ENCODE measurements around the gene BRINP3. TPM values are rescaled to one million over a fixed set of nuclear protein-coding genes. Genes with fewer than 3 reads are reported as not detected.

Gene BRINP3
- total RNA-seq, 1 donor from 2014 or later = 0.77 TPM

DNA sequence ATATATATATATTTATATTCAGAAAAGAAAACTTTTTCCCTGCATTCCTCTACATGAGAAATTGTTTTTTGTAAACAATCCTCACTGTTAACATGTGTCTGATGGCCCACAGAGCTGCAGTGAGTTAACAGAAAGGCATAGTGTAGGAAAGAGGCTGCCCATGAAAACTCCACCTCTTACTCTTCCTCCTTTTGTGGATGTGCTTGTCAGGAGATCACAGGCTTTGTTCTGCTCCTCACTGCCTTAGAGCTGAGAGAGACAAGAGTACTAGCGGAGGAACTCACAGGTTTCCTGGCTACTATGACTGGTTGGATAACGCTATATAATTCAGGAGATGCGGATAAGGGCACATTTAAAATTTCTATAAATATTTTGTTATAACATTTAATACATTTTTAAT is 200.6 kb downstream of the BRINP3 start:
- TF ChIP-seq, protein P1, sequence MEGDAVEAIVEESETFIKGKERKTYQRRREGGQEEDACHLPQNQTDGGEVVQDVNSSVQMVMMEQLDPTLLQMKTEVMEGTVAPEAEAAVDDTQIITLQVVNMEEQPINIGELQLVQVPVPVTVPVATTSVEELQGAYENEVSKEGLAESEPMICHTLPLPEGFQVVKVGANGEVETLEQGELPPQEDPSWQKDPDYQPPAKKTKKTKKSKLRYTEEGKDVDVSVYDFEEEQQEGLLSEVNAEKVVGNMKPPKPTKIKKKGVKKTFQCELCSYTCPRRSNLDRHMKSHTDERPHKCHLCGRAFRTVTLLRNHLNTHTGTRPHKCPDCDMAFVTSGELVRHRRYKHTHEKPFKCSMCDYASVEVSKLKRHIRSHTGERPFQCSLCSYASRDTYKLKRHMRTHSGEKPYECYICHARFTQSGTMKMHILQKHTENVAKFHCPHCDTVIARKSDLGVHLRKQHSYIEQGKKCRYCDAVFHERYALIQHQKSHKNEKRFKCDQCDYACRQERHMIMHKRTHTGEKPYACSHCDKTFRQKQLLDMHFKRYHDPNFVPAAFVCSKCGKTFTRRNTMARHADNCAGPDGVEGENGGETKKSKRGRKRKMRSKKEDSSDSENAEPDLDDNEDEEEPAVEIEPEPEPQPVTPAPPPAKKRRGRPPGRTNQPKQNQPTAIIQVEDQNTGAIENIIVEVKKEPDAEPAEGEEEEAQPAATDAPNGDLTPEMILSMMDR (conservative IDR thresholded peaks at IDR 0.05) = no peak
- peak overlapping the region; percentile 10 for H3K27ac Mint-ChIP-seq (ENCODE audit: unreplicated experiment)
- H3K4me3 Mint-ChIP-seq = no peak overlapping the region
- no peaks in the 10 kb centered on the region for H3K9me3 Mint-ChIP-seq
- no peaks in the 10 kb centered on the region for H3K36me3 Mint-ChIP-seq (ENCODE audit: low read depth)
- DNase-seq (ENCODE audit: low read depth, low spot score) = no peak
- H3K27me3 Mint-ChIP-seq (ENCODE audit: low read depth) = peaks cover 5% of the 10 kb centered on the region
- H3K4me1 Mint-ChIP-seq = peaks cover 4% of the 10 kb centered on the region

DNA sequence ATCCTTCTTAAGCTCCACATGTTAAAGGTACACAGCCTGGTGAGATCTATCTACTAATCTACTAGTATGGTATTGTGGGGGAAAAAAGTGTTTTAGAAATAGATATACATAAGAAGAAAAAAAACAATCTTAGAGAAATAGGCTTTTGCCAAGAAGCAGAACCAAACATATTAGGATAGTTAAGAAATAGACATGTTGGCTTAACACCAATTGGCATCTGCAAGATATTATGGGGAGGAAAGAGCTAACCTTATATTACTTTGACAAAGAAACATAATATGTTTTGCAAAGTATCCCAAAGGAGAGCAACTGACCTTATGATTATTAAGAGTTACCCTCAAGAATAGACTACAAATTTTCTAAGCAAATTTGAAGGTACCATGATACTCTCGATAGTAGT is 202.9 kb downstream of the BRINP3 start:
- Mint-ChIP-seq H3K4me3 (no peak overlapping the region), H3K4me1 (peaks cover 4% of the 10 kb centered on the region), H3K9me3 (no peaks in the 10 kb centered on the region), H3K27me3 (ENCODE audit: low read depth) (peaks cover 5% of the 10 kb centered on the region), H3K36me3 (ENCODE audit: low read depth) (no peaks in the 10 kb centered on the region), H3K27ac (ENCODE audit: unreplicated experiment) (no peak overlapping the region)
- no peak for DNase-seq (ENCODE audit: low read depth, low spot score)
- TF ChIP-seq, protein P1 (conservative IDR thresholded peaks at IDR 0.05) = no peak

DNA sequence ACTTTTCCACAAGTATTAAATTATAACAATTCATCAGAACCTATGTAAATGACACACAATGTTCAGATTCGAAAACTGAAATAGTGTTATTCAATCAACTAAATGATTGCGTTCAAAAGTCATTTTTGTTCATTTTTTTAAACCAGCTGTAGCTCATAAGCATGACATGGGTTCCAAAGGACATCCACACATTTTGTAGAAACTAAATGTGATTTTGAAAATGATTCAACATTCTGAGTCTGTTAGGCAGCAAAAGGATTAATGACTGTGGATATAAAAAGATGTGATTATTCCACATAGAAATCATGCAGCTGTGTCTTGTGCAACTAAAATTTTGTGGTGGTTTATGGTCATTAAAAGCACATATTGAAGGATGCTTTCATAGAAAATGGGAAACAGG is 204.5 kb downstream of the BRINP3 start:
- Mint-ChIP-seq H3K36me3 (ENCODE audit: low read depth) (no peaks in the 10 kb centered on the region), H3K4me3 (no peak overlapping the region), H3K4me1 (peaks cover 4% of the 10 kb centered on the region), H3K9me3 (no peaks in the 10 kb centered on the region), H3K27ac (ENCODE audit: unreplicated experiment) (no peak overlapping the region), H3K27me3 (ENCODE audit: low read depth) (peaks cover 3% of the 10 kb centered on the region)
- TF ChIP-seq, protein P1 (conservative IDR thresholded peaks at IDR 0.05) = no peak
- DNase-seq (ENCODE audit: low read depth, low spot score) = no peak

- Mint-ChIP-seq H3K27ac (ENCODE audit: unreplicated experiment) (peak overlapping the region; percentile 31), H3K4me1 (no peaks in the 10 kb centered on the region), H3K36me3 (ENCODE audit: low read depth) (no peaks in the 10 kb centered on the region), H3K27me3 (ENCODE audit: low read depth) (no peaks in the 10 kb centered on the region), H3K4me3 (no peak overlapping the region), H3K9me3 (peaks cover 2% of the 10 kb centered on the region)
- no peak for DNase-seq (ENCODE audit: low read depth, low spot score)
- TF ChIP-seq, protein P1 (conservative IDR thresholded peaks at IDR 0.05) = no peak
Measured at GRCh38 chr1:190262538-190262937, 215.1 kb downstream of the BRINP3 start.

DNA sequence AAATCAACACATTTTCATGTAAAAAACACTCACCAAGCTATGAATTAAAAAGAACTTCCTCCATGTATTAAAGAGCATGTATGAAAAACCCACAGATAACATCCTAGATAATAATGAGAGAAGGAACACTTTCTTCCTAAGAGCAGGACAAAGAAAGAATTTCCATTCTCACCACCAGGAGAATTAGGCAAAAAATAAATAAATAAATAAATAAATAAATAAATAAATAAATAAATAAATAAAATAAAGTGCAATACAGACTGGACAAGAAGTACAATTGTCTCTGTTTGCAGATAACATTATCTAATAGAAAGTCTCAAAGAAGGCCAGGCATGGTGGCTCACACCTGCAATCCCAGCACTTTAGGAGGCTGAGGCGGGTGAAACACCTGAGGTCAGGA is 218.2 kb downstream of the BRINP3 start:
- DNase-seq (ENCODE audit: low read depth, low spot score) = no peak
- H3K27me3 Mint-ChIP-seq (ENCODE audit: low read depth) = no peaks in the 10 kb centered on the region
- no peaks in the 10 kb centered on the region for H3K4me1 Mint-ChIP-seq
- TF ChIP-seq, protein P1 (conservative IDR thresholded peaks at IDR 0.05) = no peak
- H3K36me3 Mint-ChIP-seq (ENCODE audit: low read depth) = peaks cover 2% of the 10 kb centered on the region
- H3K9me3 Mint-ChIP-seq = peaks cover 2% of the 10 kb centered on the region
- no peak overlapping the region for H3K27ac Mint-ChIP-seq (ENCODE audit: unreplicated experiment)
- H3K4me3 Mint-ChIP-seq = no peak overlapping the region

DNA sequence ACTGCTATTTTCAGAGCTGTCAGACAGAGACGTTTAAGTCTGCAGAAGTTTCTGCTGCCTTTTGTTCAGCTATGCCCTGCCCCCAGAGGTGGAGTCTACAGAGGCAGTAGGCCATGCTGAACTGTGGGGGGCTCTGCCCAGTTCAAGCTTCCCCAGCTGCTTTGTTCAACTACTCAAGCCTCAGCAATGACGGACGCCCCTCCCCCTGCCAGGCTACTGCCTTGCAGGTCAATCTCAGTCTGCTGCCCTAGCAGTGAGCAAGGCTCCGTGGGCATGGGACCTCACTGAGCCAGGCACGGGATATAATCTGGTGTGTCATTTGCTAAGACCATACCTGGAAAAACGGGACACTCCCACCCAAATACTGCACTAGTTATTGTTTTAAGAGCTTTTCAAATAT is 219.7 kb downstream of the BRINP3 start:
- TF ChIP-seq, protein P1 (conservative IDR thresholded peaks at IDR 0.05) = no peak
- Mint-ChIP-seq H3K36me3 (ENCODE audit: low read depth) (peaks cover 7% of the 10 kb centered on the region), H3K27me3 (ENCODE audit: low read depth) (no peaks in the 10 kb centered on the region), H3K4me3 (no peak overlapping the region), H3K9me3 (peaks cover 5% of the 10 kb centered on the region), H3K4me1 (no peaks in the 10 kb centered on the region), H3K27ac (ENCODE audit: unreplicated experiment) (no peak overlapping the region)
- DNase-seq (ENCODE audit: low read depth, low spot score) = no peak

Data from neural crest cell (in vitro differentiated cells).